IMR-90 (cell line): Measurements from ENCODE around the gene MVP.

Experiments used
- BHLHE40 ChIP-seq: fragments of 150-350 bp; IDR thresholded peaks from 2 replicates; pipeline ENCODE4 v1.6.1; 2016; ENCODE audit warnings: mild to moderate bottlenecking, low read depth, low read length
- CEBPB ChIP-seq: IDR thresholded peaks from 2 replicates; pipeline ENCODE4 v1.6.1; 2012; ENCODE audit warnings: low read depth, low read length, improper control_type of control experiment
- MAFK ChIP-seq: IDR thresholded peaks from 2 replicates; pipeline ENCODE4 v1.6.1; 2012; ENCODE audit warnings: low read depth, low read length, improper control_type of control experiment
- MAZ ChIP-seq: IDR thresholded peaks from 2 replicates; pipeline ENCODE4 v1.6.1; 2012; ENCODE audit warnings: low read depth, mild to moderate bottlenecking, low read length, improper control_type of control experiment, moderate library complexity, borderline replicate concordance
- POLR2A ChIP-seq: IDR thresholded peaks from 2 replicates; pipeline ENCODE4 v1.6.1; 2012; ENCODE audit warnings: mild to moderate bottlenecking, low read depth, low read length
- RFX5 ChIP-seq: IDR thresholded peaks from 2 replicates; pipeline ENCODE4 v1.8.0; 2012; ENCODE audit warnings: low read depth, mild to moderate bottlenecking, low read length, moderate library complexity
- TF ChIP-seq, protein P1 (sequence below): conservative IDR thresholded peaks from 2 replicates; pipeline ENCODE4 v1.5.1; 2012; ENCODE audit warnings: mild to moderate bottlenecking, low read depth, low read length, improper control_type of control experiment
- TF ChIP-seq, protein P2 (sequence below): fragments of 150-350 bp; IDR thresholded peaks from 2 replicates; pipeline ENCODE4 v1.6.1; 2016; ENCODE audit warnings: low read depth, mild to moderate bottlenecking, low read length, moderate library complexity, borderline replicate concordance

DNA sequence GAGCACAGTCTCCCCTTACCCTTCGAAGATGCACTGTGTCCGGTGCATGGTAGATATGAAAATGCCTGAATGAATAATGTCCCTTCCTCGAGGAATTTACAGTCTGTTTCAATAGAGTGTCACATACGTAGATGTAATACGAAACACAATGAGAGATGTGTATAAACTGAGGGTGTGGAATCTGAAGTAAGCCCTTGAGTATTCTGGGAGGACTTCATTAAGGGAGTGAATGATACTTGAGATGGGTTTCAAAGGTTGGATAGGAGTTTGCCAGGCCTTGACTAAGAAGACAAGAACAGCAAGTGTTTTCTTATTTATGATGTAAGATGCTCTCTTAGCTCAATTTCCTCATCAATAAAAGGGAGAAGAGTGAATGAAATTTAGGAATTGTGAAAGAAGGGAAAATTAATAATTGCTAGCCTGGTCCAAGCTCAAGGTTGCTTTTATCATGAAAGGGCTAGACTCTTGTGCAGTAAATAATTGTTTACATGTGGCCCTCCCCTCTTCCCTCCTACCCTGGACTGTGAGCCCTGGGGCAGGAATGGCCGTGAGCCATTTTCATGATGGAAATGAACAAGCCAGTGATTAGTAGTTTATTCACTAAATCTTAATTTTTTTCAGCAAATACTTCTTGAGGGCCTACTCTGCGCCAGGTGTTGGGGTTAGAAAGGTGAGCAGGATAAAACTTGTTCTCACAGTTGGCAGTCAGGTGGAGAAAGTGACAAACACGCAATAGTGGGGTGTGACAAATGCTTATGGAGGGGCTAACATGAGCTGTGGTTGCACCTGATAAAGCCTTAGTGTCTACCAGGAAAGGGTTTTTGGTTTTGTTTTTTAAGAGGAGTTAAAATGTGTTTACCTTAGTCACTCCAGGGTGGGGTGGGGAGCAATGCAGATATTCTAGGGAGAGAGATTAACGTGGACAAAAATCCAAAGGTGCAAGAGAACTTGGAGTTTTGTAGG is 28.1 kb upstream of the MVP start:
- TF ChIP-seq, protein P1, sequence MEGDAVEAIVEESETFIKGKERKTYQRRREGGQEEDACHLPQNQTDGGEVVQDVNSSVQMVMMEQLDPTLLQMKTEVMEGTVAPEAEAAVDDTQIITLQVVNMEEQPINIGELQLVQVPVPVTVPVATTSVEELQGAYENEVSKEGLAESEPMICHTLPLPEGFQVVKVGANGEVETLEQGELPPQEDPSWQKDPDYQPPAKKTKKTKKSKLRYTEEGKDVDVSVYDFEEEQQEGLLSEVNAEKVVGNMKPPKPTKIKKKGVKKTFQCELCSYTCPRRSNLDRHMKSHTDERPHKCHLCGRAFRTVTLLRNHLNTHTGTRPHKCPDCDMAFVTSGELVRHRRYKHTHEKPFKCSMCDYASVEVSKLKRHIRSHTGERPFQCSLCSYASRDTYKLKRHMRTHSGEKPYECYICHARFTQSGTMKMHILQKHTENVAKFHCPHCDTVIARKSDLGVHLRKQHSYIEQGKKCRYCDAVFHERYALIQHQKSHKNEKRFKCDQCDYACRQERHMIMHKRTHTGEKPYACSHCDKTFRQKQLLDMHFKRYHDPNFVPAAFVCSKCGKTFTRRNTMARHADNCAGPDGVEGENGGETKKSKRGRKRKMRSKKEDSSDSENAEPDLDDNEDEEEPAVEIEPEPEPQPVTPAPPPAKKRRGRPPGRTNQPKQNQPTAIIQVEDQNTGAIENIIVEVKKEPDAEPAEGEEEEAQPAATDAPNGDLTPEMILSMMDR: no peak
- TF ChIP-seq POLR2A (no peak), BHLHE40 (no peak), RFX5 (no peak), CEBPB (no peak), MAFK (no peak), MAZ (no peak)
- TF ChIP-seq, protein P2, sequence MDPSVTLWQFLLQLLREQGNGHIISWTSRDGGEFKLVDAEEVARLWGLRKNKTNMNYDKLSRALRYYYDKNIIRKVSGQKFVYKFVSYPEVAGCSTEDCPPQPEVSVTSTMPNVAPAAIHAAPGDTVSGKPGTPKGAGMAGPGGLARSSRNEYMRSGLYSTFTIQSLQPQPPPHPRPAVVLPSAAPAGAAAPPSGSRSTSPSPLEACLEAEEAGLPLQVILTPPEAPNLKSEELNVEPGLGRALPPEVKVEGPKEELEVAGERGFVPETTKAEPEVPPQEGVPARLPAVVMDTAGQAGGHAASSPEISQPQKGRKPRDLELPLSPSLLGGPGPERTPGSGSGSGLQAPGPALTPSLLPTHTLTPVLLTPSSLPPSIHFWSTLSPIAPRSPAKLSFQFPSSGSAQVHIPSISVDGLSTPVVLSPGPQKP: no peak
